HepG2 (cell line): Measurements from ENCODE around the gene NXN. TPM values are rescaled to one million over a fixed set of nuclear protein-coding genes. Genes with fewer than 3 reads are reported as not detected.

Experiments
- ATAC-seq: fragments of 200-7000 bp; cut with Tn5 transposase; 3 replicates; pipeline ENCODE4 v1.9.1; 2020; ENCODE audit warnings: mild to moderate bottlenecking, moderate library complexity
- BruUV-seq: library from RNA; stranded (reverse); fragments of 400-500 nt; replicated peaks from 2 replicates; lab custom pipeline; 2021; lab: Mats Ljungman, UMichigan
- CTCF ChIA-PET: fragments of 300-600 bp; formaldehyde crosslinking; extraction: SDS; loops from one replicate; lab custom pipeline; 2021; ENCODE audit warnings: low total read pairs, inconsistent platforms, low intra/inter-chr PET ratio; lab: Yijun Ruan, JAX
- POLR2A ChIA-PET: fragments of 350-600 bp; sonication (Branson Sonifier 250); formaldehyde crosslinking; loops from one replicate; lab custom pipeline; 2020; ENCODE audit warnings: antibody characterized with exemption, inconsistent platforms; lab: Yijun Ruan, JAX
- DNase-seq: peaks from one replicate; pipeline ENCODE4 v3.0.0-alpha.2; 2015; ENCODE audit warnings: low spot score
- FAIRE-seq: peaks from 3 replicates; lab custom pipeline; 2011; peaks lifted over from hg19 to GRCh38; lab: Jason Lieb, UNC
- H2AFZ ChIP-seq: one replicate; pipeline ENCODE4 v1.6.1; 2011; ENCODE audit warnings: low read length, inconsistent platforms
- H3K27ac ChIP-seq: fragments of 300-600 bp; 3 replicates; pipeline ENCODE4 v1.8.0; 2011; ENCODE audit warnings: mixed run types, mild to moderate bottlenecking, mixed read lengths, low read length, inconsistent platforms; ENCODE audit not compliant: insufficient read depth; ENCODE audit errors: extremely low read length
- H3K27me3 ChIP-seq, 2 experiments: fragments of 200-600 bp in 1 of 2; 2 replicates in 1 of 2; 3 replicates in 1 of 2; pipeline versions ENCODE4 v1.6.0 to v1.8.0; 2011; ENCODE audit warnings: low read length in 2 of 2, mild to moderate bottlenecking in 2 of 2, moderate library complexity in 2 of 2, inconsistent platforms in 1 of 2; ENCODE audit not compliant: insufficient read depth in 2 of 2, control insufficient read depth in 1 of 2
- H3K36me3 ChIP-seq, 2 experiments: fragments of 200-600 bp in 1 of 2; replicated peaks in 1 of 2; 2 replicates in 1 of 2; 3 replicates in 1 of 2; pipeline versions ENCODE4 v1.5.1 to v1.8.0; 2011; ENCODE audit warnings: low read length in 2 of 2, inconsistent platforms in 1 of 2; ENCODE audit not compliant: insufficient read depth in 2 of 2, control insufficient read depth in 1 of 2
- H3K4me1 ChIP-seq: 2 replicates; pipeline ENCODE4 v1.5.1; 2012; ENCODE audit warnings: low read length, inconsistent platforms; ENCODE audit not compliant: insufficient read depth
- H3K4me2 ChIP-seq: 2 replicates; pipeline ENCODE4 v1.6.0; 2011; ENCODE audit warnings: low read depth, low read length, inconsistent platforms
- H3K4me3 ChIP-seq, 3 experiments: fragments of 200-600 bp in 1 of 3; sonication (generic), shearing (Covaris generic) in 1 of 3; replicated peaks in 1 of 3; 2 replicates each; pipeline ENCODE4 v1.5.1; 2011 to 2016; ENCODE audit warnings: low read length in 3 of 3, inconsistent platforms in 2 of 3, low read depth in 2 of 3, mild to moderate bottlenecking in 2 of 3, control low read depth in 1 of 3, mixed read lengths in 1 of 3; ENCODE audit not compliant: insufficient read depth in 1 of 3
- H3K79me2 ChIP-seq: one replicate; pipeline ENCODE4 v1.6.1; 2011; ENCODE audit warnings: low read length, inconsistent platforms; ENCODE audit not compliant: insufficient read depth
- H3K9ac ChIP-seq: 2 replicates; pipeline ENCODE4 v1.6.0; 2011; ENCODE audit warnings: mild to moderate bottlenecking, low read depth, low read length, inconsistent platforms; ENCODE audit not compliant: insufficient read depth
- H3K9me3 ChIP-seq: 2 replicates; pipeline ENCODE4 v1.5.1; 2012; ENCODE audit warnings: mild to moderate bottlenecking, low read length
- H4K20me1 ChIP-seq: 2 replicates; pipeline ENCODE4 v1.6.0; 2011; ENCODE audit warnings: inconsistent platforms, mild to moderate bottlenecking, low read length, moderate library complexity; ENCODE audit not compliant: insufficient read depth
- CERS6 ChIP-seq: sonication (generic); formaldehyde crosslinking; IDR thresholded peaks from 2 replicates; pipeline ENCODE4 v1.5.0; 2020; ENCODE audit warnings: missing genetic modification reagents
- KAT7 ChIP-seq: IDR thresholded peaks from 2 replicates; pipeline ENCODE4 v1.6.1; 2018; ENCODE audit warnings: borderline replicate concordance, missing compliant biosample characterization
- KLF16 ChIP-seq, 2 experiments: sonication (generic) in 1 of 2; formaldehyde crosslinking in 1 of 2; IDR thresholded peaks; 2 replicates each; pipeline versions ENCODE4 v1.6.1 to v1.8.0; 2016 to 2023; ENCODE audit warnings: missing genetic modification reagents in 2 of 2, missing compliant biosample characterization in 1 of 2
- SRSF9 ChIP-seq: fragments of 200-400 bp; formaldehyde crosslinking; IDR thresholded peaks from 2 replicates; pipeline ENCODE4 v1.6.1; 2018; ENCODE audit warnings: borderline replicate concordance, mild to moderate bottlenecking, low read depth, low read length; ENCODE audit not compliant: insufficient read depth, poor library complexity, severe bottlenecking
- U2AF2 ChIP-seq: fragments of 200-400 bp; formaldehyde crosslinking; IDR thresholded peaks from 2 replicates; pipeline ENCODE4 v1.6.1; 2017; ENCODE audit warnings: low read depth, mild to moderate bottlenecking, low read length
- ZBTB39 ChIP-seq: sonication (generic); formaldehyde crosslinking; IDR thresholded peaks from 2 replicates; pipeline ENCODE4 v1.5.0; 2020; ENCODE audit warnings: missing genetic modification reagents
- ZNF362 ChIP-seq: sonication (generic); formaldehyde crosslinking; IDR thresholded peaks from 2 replicates; pipeline ENCODE4 v1.4.0; 2020; ENCODE audit warnings: missing genetic modification reagents, mild to moderate bottlenecking, borderline replicate concordance
- ZNF446 ChIP-seq: sonication (generic); formaldehyde crosslinking; IDR thresholded peaks from 2 replicates; pipeline ENCODE4 v1.5.0; 2020; ENCODE audit warnings: mild to moderate bottlenecking, missing genetic modification reagents
- ZNF468 ChIP-seq: sonication (generic); formaldehyde crosslinking; IDR thresholded peaks from 2 replicates; pipeline ENCODE4 v1.8.0; 2022; ENCODE audit warnings: mild to moderate bottlenecking, moderate library complexity, missing genetic modification reagents
- ZNF556 ChIP-seq: sonication (generic); formaldehyde crosslinking; IDR thresholded peaks from 2 replicates; pipeline ENCODE4 v1.4.0; 2020; ENCODE audit warnings: mild to moderate bottlenecking, missing genetic modification reagents, borderline replicate concordance
- ZNF766 ChIP-seq: sonication (generic); formaldehyde crosslinking; IDR thresholded peaks from 2 replicates; pipeline ENCODE4 v1.5.0; 2020; ENCODE audit warnings: missing genetic modification reagents, borderline replicate concordance
- ZNF781 ChIP-seq: sonication (generic); formaldehyde crosslinking; IDR thresholded peaks from 2 replicates; pipeline ENCODE4 v1.5.1; 2020; ENCODE audit warnings: borderline replicate concordance, mild to moderate bottlenecking, missing genetic modification reagents; ENCODE audit errors: not compliant biosample characterization
- ZSCAN25 ChIP-seq: sonication (generic); formaldehyde crosslinking; IDR thresholded peaks from 2 replicates; pipeline ENCODE4 v1.8.0; 2022; ENCODE audit warnings: mild to moderate bottlenecking, missing genetic modification reagents
- ZSCAN31 ChIP-seq: sonication (generic); formaldehyde crosslinking; IDR thresholded peaks from 2 replicates; pipeline ENCODE4 v1.5.0; 2020; ENCODE audit warnings: low read depth, mild to moderate bottlenecking, missing genetic modification reagents
- WGBS: methylation state at CpG from one replicate; pipeline ENCODE4 v1.1.6; 2017; ENCODE audit warnings: low lambda C conversion rate; 5-methylcytosine and 5-hydroxymethylcytosine counted together
- in situ Hi-C: cut with HindIII; loops from 2 replicates; pipeline ENCODE4 v1.10.0; 2017; ENCODE audit warnings: low pct_unique_long_range_greater_than_20kb; ENCODE audit not compliant: extremely low pct_ligation_motif_present
- intact Hi-C: fragments of 100-400 bp; cut with micrococcal nuclease; formaldehyde crosslinking; loops from one replicate; pipeline ENCODE4 v1.10.0; 2022; ENCODE audit not compliant: unreplicated experiment
- polyA plus RNA-seq, 8 experiments: library from polyadenylated mRNA; depleted of rRNA in 3 of 8; stranded (reverse) in 7 of 8; unstranded in 1 of 8; fragments of >200 nt; fragmentation: Illumina TruSeq in 4 of 8; extraction: Trizol in 4 of 8; gene quantifications; 2 replicates each; pipeline versions ENCODE4 v1.2.1 to v1.2.3, GENCODE V29; 2011 to 2016; ENCODE audit warnings: low read depth in 4 of 8, missing spikeins in 1 of 8, mixed read lengths in 1 of 8; ENCODE audit not compliant: insufficient read depth in 1 of 8
- total RNA-seq, 5 experiments: library from RNA; depleted of rRNA; stranded (reverse); fragments of >200 nt; fragmentation: Illumina TruSeq; extraction: Trizol; gene quantifications; 2 replicates each; pipeline ENCODE4 v1.2.3, GENCODE V29; 2016; ENCODE audit warnings: low read depth in 1 of 5

NXN gene
- total and polyA plus RNA-seq, 2 of the 13 experiments (the other 11 are each of a cell fraction or from before 2014, with no cell fraction given) = 22.2 to 24.3 TPM

GRCh38 chr17:881778-882177 lies 97.8 kb downstream of the NXN start:
- Histone ChIP-seq H3K79me2 (peaks cover 3% of the 10 kb centered on the region), H3K4me2 (no peak overlapping the region), H4K20me1 (no peaks in the 10 kb centered on the region), H3K9me3 (no peaks in the 10 kb centered on the region), H3K9ac (no peak overlapping the region), H3K27me3 (no peaks in the 10 kb centered on the region), H3K27ac (no peak overlapping the region), H2AFZ (no peak overlapping the region), H3K4me1 (peaks cover 24% of the 10 kb centered on the region), H3K36me3 (no peaks in the 10 kb centered on the region), H3K4me3 (no peak overlapping the region)
- WGBS = 92% methylated on average over 6 of the region's 6 CpGs
- BruUV-seq = no TSS peak
- in situ Hi-C loops (loop anchor here (5.0 kb wide), 1 partner anchor 101 kb away; no protein-coding TSS in a partner anchor), intact Hi-C loops (no loop called here)
- no peak for FAIRE-seq
- CTCF ChIA-PET = no interaction called here
- POLR2A ChIA-PET = no interaction called here
- TF ChIP-seq CERS6 (CRISPR knock-in tag) = no peak
- TF ChIP-seq ZNF781 (CRISPR knock-in tag) = no peak
- no peak for TF ChIP-seq ZNF446
- TF ChIP-seq ZNF556 (CRISPR knock-in tag) = no peak
- TF ChIP-seq ZSCAN31 = no peak
- TF ChIP-seq ZBTB39 = no peak
- no peak for TF ChIP-seq KLF16 (CRISPR knock-in tag; IDR thresholded peaks at IDR 0.05)
- TF ChIP-seq SRSF9 = no peak
- TF ChIP-seq ZSCAN25 (CRISPR knock-in tag) = no peak
- no peak for TF ChIP-seq ZNF766 (CRISPR knock-in tag)
- no peak for TF ChIP-seq ZNF468 (CRISPR knock-in tag)
- no peak for TF ChIP-seq U2AF2
- TF ChIP-seq KAT7 (CRISPR knock-in tag) = no peak
- no peak for TF ChIP-seq ZNF362 (CRISPR knock-in tag)
- no peak for ATAC-seq
- no peak for DNase-seq
